ENCODE data around the gene PYHIN1.

Gene PYHIN1

GRCh38 chr1:159014851-159015250, 83.5 kb downstream of the PYHIN1 start:
- DNase-seq (ENCODE audit: low read depth), result no peak

GRCh38 chr1:159015440-159015909, 84.1 kb downstream of the PYHIN1 start:
- peak; percentile 35 for DNase-seq (ENCODE audit: low read depth)

- DNase-seq (ENCODE audit: low read depth), result no peak
Measured at GRCh38 chr1:159023723-159024122, 92.4 kb downstream of the PYHIN1 start.

GRCh38 chr1:159025043-159025442, 93.7 kb downstream of the PYHIN1 start:
- DNase-seq (ENCODE audit: low read depth), result no peak

All from stimulated activated CD8-positive, alpha-beta memory T cell treated with anti-CD3 and anti-CD28 coated beads, Interleukin-15, amount 100 ng/mL, for 1 hour (primary cell).